ENCODE measurements around the gene PLEKHG3.

The PLEKHG3 gene

DNA sequence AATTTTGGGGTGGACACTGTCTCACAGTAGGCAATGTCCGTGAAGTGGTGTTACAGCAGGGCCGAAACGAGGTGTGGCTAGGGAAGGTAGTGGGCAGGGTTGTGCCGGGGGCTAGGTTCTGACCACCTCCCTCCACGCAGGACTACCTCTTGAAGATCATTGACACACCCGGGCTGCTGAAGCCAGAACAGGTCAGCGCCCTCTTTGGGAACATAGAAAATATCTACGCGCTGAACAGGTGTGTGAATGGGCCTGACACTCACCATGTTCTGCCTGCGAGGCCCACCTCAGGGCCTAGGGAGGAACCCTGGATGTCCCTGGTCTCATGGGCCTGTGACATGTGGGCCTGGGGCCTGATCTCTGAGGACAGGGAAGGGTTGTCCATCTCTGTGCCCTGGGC lies 24.6 kb downstream of the PLEKHG3 start:
- no peak for DNase-seq

DNA sequence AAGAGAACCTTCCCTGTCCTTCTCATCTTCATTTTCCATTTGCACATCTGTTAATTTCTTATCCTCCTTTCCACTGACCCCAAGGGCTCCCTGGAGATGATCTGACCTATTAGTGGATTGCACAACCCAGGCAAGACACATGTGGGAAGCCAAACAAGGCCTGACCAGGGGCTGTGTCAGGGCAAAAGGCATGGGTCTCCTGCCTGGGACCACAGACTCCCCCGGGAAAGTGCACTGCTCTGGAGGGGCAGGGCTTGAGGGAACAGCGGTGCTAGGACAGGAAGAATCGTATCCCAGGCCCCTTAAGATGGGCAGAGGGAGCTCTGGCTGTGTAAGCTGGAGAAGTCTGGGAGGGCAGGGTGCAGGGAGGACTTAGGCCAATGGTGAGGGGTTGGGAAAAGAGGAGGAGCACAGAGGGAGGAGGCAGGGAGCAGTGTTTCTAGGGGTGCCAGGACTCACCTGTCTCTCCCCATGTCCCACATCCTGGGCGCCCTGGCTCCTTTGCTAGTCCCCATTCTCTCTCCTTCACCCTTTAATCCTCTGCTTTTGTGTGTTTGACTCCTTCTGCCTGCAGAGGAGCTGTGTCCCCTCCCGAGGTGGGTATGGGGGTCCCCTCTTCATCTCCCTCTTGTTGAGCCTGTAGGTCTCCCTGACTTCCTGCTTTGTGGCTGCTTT lies 25.3 kb downstream of the PLEKHG3 start:
- DNase-seq: no peak

DNA sequence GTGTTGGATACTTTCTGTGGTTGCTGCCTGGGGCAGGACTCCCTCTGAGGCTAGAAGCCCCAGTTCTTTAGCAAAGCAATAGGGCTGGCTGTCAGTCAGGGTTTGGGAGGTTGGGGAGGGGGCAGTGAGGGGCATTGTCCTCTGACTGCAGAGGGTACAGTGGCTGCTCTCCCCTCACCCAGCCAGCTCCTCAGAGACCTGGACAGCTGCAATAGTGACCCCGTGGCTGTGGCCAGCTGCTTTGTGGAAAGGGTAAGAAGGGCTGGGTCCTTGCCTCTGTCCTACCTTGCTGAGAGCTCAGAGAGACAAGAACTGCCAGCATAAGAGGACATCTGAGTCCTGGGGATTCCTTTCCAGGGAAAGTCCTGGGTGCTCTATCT lies 25.8 kb downstream of the PLEKHG3 start:
- no peak for DNase-seq

DNA sequence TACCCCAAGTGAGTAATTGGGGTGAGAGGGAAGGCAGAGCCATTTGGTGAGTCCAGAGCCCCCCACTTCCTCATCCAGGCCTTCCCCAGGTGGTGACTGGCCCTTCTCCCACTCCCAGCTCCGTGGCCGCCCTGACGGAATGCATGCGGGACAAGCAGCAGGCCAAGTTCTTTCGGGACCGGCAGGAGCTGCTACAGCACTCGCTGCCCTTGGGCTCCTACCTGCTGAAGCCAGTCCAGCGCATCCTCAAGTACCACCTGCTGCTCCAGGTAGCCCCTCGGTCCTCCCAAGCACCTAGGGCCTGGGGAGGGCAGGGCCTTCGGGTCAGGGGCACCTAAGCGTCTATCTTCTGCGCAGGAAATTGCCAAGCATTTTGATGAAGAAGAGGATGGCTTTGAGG lies 26.5 kb downstream of the PLEKHG3 start:
- no peak for DNase-seq

DNA sequence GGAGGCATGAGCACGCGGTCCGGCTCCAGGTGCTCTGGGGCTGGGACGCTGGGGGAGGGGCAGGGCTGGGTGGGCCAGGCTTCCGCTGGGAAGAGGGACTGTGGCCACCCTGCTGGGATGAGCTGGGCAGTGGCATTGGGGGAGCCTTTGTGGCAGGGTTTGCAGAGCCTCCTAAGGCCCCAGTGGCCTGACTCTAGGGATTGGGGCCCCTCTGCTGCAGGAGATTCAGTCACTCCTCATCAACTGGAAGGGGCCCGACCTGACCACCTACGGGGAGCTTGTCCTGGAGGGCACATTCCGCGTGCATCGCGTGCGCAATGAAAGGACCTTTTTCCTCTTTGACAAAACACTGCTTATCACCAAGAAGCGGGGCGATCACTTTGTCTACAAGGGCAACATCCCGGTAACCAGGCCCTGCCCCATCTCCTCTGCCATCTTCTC lies 26.9 kb downstream of the PLEKHG3 start:
- DNase-seq: no peak

DNA sequence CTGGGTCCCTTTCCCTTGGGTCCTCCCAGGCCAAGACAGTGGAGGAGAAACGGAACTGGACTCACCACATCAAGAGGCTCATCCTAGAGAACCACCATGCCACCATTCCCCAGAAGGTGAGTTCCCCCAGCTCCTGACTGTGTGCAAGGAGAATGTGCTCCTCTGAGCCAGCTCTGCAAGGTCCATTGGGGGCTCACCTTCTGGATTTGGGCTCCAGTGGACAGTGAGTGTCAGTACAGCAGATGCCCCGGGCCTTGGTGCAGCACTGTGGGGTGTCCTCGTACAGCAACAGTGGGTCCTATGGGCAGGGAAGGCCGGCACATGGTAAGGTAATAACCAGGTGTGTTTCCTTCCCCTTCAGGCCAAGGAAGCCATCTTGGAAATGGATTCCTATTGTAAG lies 27.8 kb downstream of the PLEKHG3 start:
- no peak for DNase-seq

DNA sequence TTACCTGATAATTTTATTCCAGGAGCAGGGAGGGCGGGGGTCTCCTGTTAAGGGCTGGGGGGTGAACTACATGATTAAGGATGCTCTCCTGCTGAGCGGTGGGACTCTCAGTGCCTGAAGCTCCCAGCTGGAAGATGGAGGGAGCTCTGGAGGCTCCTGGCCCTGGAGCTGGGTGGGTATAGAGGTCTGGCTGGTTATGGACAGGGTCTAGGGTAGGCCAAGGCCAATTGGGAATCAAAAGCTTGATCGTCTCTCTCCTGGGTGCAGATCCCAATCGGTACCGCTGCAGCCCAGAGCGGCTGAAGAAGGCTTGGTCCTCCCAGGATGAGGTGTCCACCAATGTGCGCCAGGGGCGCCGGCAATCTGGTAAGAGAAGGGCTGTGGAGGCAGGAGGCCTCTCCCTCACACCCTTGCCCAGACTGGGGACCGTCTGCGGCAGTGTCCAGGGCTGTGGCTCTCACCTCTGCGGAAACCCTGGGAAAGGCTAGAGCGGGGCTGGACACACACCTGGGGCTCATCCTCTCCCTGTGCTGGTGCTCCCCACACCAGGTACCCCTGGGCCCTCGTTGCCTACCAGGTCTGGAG lies 28.4 kb downstream of the PLEKHG3 start:
- DNase-seq: no peak

DNA sequence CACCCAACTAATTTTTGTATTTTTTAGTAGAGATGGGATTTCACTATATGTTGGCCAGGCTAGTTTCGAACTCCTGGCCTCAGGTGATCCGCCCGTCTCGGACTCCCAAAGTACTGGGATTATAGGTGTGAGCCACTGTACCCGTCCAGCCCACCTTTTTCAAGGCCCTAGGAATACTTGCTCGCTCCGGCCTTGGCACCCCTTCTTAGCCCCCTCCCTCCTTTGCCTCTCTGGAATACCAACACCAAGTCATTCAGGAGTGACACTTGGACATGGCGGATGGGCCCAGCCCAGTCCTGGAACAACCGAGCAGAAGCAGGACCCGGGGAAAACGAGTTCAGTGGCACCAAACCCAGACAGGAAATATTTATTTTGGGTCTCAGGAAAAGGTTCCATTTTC lies 29.1 kb downstream of the PLEKHG3 start:
- no peak for DNase-seq

DNA sequence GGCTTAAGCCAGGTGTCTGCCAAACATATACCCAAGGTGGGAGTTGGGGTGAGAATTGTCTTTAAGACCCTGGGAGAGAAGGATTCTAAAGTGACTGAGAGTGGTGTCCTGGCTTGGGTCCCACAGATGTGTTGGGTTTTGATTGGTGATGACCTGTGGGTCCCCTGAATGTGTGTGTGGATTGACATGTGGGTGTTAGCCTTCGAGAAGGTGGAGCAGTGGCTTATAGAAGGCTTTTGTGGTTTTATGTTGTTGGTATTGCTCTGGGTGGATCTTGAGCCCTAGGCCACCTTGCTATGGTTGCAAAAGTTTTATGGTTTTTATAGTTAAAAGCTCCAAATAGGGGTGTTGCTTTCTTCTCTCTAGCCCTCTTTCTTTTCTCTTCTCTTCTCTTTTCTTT lies 29.7 kb downstream of the PLEKHG3 start:
- no peak for DNase-seq

DNA sequence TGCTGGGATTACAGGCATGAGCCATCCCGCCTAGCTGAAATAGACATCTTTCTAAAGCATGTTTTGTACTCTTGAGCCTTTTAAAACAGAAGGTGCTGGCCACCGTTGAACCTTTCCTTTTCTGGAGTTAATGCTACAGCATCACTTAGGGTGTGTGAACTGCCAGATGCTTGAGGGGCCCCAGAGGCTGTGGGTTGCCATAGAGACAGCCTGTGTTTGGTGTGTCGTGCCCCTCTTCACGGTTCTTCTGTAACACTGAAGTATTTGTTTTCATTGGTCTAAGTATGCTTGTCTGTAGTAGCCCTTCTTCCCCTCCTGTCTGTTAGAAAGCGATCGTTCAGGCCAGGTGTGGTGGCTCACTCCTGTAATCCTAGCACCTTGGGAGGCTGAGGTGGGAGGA lies 30.8 kb downstream of the PLEKHG3 start:
- DNase-seq: no peak

DNA sequence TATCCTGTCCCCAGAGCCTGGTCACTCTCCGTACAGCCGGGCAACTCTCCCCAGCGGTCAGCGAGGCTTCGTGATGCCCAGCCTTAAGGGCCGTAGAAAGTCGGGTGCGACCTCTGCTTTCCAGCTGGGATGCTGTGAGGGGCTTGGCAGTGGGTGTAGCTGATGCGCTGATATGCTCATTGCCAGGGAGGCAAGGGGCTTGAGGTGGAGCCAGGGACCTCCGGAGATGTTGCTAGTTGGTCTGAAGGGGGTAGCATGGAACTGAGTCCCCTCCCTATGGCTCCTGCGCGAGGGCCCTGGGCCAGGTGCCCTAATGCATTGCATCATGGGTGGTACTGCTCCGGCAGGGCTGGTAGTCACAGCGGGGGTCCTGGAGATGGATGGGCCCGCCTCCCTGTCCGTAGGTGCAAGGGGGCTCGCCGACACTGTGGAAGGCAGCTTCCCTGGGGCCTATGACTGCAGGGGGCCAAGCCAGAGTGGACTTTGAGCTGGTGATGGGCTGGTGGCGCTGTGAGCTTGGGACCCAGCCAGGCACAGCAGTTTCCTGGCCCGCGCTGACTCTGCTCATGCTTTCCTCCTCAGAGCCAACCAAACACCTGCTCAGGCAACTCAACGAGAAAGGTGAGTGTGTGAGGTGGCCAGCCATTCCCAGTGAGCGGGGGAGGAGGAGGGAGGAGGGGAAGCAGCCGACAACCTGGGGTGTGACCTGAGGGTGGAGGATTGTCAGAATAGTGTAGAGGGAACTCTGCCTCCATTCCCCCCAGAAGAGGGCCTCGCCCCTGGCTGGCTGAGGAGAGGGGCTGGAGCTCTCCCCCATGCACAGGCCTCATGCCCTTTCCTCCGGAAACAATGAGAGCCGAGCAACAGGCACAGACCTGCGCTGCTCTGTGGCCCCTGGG lies 32.3 kb downstream of the PLEKHG3 start:
- no peak for DNase-seq

DNA sequence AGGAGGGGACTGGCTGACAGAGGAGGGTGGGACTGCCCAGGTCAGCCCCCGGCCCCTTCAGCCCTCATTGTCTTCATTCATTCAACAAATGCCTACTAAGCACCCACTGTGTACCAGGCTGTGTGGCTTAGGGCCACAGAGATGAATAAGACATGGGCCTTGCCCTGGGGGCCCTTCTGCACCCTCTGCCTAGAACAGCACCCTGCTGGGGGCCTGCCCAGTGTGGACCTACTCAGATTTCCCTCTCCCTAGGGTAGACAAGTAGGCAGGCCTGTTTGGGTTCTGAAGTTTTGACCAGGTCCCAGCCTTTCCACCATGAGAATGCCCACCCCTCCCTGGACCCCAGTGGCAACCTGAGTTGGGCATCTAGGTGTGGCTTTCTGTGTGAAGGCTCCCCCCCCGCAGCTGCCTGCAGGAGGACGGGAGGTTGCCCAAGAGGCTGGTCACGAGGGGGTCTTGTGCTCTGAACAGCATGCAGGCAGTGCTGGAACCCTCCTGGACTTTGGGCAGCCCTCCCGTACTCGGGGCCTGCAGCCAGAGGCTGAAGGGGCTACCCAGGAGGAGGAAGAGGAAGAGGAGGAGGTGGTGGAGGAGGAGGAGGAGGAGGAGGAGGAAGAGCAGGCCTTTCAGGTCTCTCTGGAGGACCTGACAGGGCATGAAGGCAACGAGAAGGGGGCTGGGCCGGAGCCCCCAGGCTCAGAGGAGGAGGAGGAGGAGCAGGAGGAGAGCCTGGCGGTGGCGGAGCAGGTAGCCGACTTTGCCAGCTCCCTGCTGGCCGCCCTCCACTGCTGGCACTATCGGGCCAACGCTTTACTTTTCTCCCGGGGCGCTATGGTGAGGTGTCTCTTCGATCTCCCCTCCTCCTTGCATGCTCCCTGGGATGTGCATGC lies 33.4 kb downstream of the PLEKHG3 start:
- DNase-seq: no peak

DNA sequence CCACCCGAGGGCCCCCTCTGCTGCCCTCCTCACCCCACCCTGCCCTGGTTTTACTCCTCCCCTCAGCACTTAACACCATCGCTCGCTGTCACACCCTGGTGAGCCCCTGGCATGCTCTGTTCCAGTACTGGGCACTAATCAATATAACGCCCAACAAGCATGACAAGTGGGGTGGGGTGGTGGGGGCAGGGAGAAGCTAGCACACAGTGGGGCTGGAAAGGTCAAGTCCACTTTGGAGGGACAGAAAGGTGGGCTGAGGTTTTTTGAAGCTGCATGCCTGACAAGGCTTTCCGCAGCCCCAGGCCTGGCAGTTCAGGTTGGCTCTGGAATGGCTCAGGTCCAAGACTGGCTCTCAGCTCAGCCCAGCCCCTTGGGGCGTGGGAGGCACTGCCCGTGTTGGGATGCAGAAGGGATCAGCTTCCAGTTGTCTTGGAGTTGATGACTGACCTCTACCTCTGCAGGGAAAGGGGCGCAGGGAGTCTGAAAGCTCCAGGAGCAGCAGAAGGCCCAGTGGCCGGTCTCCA lies 34.1 kb downstream of the PLEKHG3 start:
- DNase-seq: no peak

DNA sequence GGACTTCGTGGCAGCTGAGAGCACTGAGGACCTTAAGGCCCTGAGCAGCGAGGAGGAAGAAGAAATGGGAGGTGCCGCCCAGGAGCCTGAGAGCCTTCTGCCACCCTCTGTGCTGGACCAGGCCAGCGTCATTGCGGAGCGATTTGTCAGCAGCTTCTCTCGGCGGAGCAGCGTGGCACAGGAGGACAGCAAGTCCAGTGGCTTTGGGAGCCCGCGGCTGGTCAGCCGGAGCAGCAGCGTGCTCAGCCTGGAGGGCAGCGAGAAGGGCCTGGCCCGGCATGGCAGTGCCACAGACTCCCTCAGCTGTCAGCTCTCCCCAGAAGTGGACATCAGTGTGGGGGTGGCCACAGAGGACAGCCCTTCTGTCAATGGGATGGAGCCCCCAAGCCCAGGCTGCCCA lies 37.0 kb downstream of the PLEKHG3 start:
- DNase-seq: no peak

DNA sequence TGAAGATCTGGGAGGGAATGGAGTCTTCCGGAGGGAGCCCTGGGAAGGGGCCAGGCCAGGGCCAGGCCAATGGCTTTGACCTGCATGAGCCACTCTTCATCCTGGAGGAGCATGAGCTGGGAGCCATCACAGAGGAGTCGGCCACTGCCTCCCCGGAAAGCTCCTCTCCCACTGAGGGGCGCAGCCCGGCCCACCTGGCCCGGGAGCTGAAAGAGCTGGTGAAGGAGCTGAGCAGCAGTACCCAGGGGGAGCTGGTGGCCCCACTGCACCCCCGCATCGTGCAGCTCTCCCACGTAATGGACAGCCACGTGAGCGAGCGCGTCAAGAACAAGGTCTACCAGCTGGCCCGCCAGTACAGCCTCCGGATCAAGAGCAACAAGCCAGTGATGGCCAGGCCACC lies 37.7 kb downstream of the PLEKHG3 start:
- DNase-seq: no peak

DNA sequence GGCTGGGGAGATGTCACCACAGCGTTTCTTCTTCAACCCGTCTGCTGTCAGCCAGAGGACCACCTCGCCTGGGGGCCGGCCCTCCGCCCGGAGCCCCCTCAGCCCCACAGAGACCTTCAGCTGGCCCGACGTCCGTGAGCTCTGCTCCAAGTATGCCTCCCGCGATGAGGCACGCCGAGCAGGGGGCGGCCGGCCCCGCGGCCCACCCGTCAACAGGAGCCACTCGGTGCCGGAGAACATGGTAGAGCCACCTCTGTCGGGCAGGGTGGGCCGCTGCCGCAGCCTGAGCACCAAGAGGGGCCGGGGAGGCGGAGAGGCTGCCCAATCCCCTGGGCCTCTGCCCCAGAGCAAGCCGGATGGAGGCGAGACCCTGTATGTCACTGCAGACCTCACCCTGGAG lies 38.8 kb downstream of the PLEKHG3 start:
- DNase-seq: no peak

DNA sequence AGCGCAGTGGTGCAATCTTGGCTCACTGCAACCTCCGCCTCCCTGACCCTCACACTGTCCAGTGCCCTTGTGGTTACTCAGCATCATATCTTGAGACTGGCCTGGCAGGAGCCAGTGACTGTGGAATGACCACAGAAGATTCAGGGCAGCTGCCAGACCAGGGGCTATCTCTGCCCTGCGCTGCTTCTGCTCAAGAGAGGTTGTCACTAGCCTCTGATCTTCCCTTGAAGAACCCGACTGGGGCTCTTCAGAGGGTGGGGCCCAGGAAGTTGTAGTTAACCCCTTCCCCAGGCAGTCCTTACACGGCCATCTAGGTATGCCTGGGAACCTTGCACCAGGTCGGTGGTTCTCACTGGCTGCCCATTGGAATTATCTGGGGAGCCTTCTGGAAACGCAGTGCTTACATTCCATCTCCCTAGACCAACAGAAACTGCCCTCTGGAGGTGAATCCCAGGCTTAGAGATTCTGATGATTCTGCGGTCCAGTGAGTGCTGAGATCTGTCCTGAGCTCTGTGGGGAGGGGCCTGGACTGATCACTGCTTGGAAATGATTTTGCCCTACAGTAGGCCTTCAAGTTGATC lies 41.4 kb downstream of the PLEKHG3 start:
- no peak for DNase-seq

DNA sequence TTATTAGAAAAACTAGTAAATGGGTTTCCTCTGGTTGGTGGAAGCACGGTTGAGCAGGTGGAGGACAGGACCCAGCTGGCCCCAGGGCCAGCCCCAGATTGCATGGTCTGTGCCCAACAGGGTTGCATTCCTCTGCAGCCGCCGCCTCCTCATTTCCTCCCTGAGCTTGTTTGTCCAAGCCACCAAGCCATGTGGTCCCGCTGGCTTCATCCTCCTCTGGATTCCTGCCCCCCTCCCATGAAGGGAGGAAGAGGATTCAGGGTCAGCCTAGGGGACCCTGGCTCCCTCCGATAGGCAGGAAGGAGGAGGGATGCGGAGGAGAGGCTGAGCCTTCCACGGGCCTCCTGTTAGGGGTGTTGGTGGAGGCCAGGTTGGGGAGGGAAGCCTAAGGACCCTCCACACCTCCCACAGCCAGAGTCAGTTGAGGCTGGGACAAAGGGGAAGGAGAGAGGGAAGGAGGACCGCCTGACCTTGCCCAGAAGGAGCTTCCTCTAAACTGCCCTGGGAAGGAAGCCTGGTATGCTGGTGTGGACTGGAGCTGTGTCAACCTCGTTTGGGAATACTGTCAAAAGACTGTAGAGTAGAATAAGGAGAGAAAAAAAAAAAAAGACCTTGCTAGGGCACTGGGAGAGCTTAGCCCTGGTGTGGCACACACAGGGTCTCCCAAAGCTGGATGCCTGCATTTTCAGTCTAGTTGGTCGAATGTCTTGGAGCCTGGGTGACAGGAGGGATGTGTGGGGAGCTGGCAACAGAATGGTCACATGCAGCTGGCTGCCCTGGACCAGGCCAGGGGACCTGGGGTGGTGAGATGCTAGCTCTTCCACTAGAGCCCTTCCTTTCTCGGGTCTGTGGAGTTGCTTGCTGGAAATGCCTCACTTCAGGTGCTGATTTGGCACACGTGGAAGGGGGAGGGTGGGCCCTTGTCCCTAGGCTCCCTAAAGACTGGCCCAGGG lies 42.4 kb downstream of the PLEKHG3 start:
- no peak for DNase-seq

DNA sequence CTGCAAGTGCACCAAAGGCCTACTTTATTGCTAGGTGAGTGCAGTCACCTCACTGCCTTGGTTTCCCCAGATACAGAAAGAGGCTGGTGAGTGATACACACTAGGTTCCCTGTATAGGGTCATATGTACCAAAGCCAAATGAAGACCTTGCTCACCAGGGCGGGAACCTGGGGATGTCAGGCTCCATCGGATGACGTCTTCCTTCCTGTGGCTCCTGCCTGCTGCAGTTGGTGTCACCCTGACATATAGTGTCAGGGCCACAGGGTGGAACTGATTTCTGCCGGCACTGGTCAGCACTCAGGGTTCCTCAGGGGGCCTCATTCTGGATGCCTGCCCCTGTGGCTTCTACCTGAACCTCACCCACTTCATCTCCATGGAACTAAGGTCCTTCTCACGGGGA lies 43.1 kb downstream of the PLEKHG3 start:
- no peak for DNase-seq

DNA sequence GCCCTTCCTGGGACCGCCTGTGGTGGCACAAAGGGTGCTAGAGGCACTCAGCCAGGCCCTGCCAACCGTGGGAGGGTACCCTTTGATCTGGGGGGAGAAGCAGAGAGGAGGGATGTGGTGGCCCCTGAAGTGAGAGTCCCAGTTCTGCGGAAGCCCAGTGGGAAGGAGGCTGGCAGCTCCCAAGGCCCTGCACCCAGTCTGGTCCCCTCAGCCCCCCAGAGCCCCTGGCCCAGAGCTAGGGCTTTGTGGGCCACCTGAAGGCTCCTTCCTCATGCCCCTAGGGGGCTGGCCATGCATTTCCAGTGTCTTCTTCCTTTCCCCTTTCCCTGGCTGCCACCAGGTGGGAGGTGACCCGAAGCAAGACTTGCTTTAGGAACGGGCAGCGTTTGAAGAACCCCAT lies 44.3 kb downstream of the PLEKHG3 start:
- DNase-seq: no peak

DNA sequence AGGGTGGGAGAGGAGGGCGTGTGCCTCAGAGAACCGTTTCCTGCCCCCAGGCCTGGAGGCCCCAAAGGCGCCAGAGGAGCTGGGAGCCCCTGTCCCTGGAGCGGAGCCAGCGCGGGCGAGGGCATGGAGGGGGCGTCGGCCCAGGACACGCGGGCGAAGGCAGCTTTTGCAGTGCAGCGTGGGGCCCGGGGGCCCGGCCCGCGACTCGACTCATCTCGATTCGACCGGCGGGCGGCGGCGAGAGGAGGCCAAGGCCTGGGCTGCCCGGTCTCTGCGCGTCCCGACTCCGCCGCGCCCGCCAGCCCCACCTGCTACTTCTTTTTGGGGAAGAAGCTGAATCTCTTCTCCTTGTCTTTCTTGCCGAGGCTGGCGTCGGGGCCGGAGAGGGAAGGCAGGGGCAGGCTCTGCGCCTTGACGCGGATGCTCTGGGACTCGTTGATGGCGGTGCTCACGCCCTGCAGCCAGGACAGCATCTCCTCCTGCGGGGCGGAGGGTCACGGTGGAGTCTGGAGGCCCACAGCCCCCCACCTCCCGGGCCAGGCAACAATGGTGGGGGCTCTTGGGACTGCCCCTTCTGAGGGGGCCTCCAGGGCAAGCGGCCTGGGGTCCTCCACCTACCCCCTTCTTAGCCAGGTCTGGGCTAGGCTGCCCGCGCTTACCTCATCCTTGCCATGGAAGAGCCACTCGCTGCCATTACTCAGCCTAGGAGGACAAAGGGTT lies 44.9 kb downstream of the PLEKHG3 start:
- DNase-seq: no peak

All from NCI-H1048 (cell line).